Esophagus muscularis mucosa (tissue), 4 donors: ENCODE results near the gene RAMP3. TPM values are rescaled to one million over a fixed set of nuclear protein-coding genes. Genes with fewer than 3 reads are reported as not detected.

Source experiments
- DNase-seq: peaks from one replicate; pipeline ENCODE4 v3.0.0-alpha.2; 2017; ENCODE audit errors: extremely low spot score
- H3K27ac ChIP-seq, 4 donors: fragments of 200-600 bp; sonication (generic); replicated peaks in 1 of 4; 1 replicate in 3 of 4; 2 replicates in 1 of 4; pipeline ENCODE4 v1.5.1; 2016 to 2019; ENCODE audit warnings: mild to moderate bottlenecking in 1 of 4
- H3K27me3 ChIP-seq, 4 donors: fragments of 200-600 bp; sonication (generic); one replicate each; pipeline versions ENCODE4 v1.5.1 to v1.6.0; 2016 to 2019
- H3K36me3 ChIP-seq, 4 donors: fragments of 200-600 bp; sonication (generic); one replicate each; pipeline ENCODE4 v1.5.1; 2016 to 2019
- H3K4me1 ChIP-seq, 4 donors: fragments of 200-600 bp; sonication (generic); one replicate each; pipeline ENCODE4 v1.5.1; 2016 to 2019
- H3K4me3 ChIP-seq, 4 donors: fragments of 200-600 bp; sonication (generic); 1 replicate in 2 of 4; 2 replicates in 2 of 4; pipeline ENCODE4 v1.5.1; 2016 to 2019; ENCODE audit warnings: mild to moderate bottlenecking in 4 of 4, moderate library complexity in 1 of 4
- H3K9me3 ChIP-seq, 4 donors: fragments of 200-600 bp; sonication (generic); 1 replicate in 3 of 4; 2 replicates in 1 of 4; pipeline ENCODE4 v1.5.1; 2016 to 2019
- EP300 ChIP-seq: sonication (generic); formaldehyde crosslinking; IDR thresholded peaks from one replicate; pipeline ENCODE4 v1.6.1; 2017; ENCODE audit warnings: antibody characterized with exemption
- POLR2A ChIP-seq: fragments of 450-650 bp; IDR thresholded peaks from one replicate; pipeline ENCODE4 v1.6.1; 2017; ENCODE audit warnings: antibody characterized with exemption, moderate library complexity, mild to moderate bottlenecking, low read depth
- POLR2AphosphoS5 ChIP-seq, 2 donors: sonication (generic); formaldehyde crosslinking; IDR thresholded peaks; one replicate each; pipeline ENCODE4 v1.6.1; 2017; ENCODE audit warnings: antibody characterized with exemption in 2 of 2
- WGBS: methylation state at CpG from one replicate; pipeline ENCODE4 v1.1.5; 2018; 5-methylcytosine and 5-hydroxymethylcytosine counted together
- intact Hi-C: fragments of 100-400 bp; cut with DNase I; formaldehyde crosslinking; loops from one replicate; pipeline ENCODE4 v1.15.1; 2023
- total RNA-seq, 4 donors: library from RNA; depleted of rRNA; stranded (reverse); fragments of >200 nt; gene quantifications; one replicate each; pipeline versions ENCODE4 v1.1.0 to v1.2.1, GENCODE V29; 2016
- TF ChIP-seq, protein P1 (sequence below), 3 experiments: fragments of 200-600 bp in 2 of 3; fragments of 450-650 bp in 1 of 3; sonication (generic) in 2 of 3; IDR thresholded peaks; one replicate each; pipeline ENCODE4 v1.5.1; 2017 to 2019; ENCODE audit warnings: antibody characterized with exemption in 3 of 3, mild to moderate bottlenecking in 2 of 3, moderate library complexity in 1 of 3

Gene RAMP3
- total RNA-seq, 4 donors from 2014 or later, result 30.7 to 112 (median 77.2) TPM

DNA sequence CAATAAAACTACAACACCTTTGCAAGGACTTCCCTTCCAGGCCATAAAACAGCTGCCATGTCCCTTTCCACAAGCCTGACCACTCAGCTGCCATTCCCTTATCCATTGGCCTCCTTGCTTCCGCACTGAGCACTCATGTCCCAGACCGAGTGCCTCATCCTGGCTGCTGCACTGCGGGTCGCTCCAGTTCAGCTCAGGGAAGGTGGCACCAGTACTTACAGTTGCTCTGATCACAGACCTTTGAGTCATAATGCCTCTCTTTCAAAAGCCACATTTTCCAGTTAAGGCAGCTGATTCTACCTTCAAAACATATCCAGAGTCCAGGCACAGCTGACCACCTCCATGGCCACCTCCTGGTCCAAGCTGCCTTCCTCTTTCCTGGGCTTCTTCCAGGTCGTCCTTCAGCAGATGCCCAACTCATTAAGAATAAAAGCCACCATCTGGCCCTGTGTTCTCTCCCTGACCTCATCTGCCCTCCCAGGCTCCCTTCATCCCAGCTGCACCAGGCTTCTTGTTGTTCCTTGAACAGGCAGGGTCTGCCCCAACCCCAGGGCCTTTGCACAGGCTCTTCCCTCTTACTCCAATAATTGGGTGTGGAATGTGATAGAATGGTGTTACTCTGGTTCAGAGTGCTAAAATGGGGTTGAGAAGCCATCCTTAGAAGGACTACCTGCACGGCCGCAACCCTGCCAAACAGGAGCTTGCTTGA, 64.5 kb downstream of the RAMP3 start:
- TF ChIP-seq EP300, result no peak
- TF ChIP-seq, protein P1, sequence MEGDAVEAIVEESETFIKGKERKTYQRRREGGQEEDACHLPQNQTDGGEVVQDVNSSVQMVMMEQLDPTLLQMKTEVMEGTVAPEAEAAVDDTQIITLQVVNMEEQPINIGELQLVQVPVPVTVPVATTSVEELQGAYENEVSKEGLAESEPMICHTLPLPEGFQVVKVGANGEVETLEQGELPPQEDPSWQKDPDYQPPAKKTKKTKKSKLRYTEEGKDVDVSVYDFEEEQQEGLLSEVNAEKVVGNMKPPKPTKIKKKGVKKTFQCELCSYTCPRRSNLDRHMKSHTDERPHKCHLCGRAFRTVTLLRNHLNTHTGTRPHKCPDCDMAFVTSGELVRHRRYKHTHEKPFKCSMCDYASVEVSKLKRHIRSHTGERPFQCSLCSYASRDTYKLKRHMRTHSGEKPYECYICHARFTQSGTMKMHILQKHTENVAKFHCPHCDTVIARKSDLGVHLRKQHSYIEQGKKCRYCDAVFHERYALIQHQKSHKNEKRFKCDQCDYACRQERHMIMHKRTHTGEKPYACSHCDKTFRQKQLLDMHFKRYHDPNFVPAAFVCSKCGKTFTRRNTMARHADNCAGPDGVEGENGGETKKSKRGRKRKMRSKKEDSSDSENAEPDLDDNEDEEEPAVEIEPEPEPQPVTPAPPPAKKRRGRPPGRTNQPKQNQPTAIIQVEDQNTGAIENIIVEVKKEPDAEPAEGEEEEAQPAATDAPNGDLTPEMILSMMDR (IDR thresholded peaks at IDR 0.05), result no peak
- TF ChIP-seq POLR2A, result no peak
- intact Hi-C loops, result no loop called here
- WGBS, result 90% methylated on average over 7 of the region's 7 CpGs

DNA sequence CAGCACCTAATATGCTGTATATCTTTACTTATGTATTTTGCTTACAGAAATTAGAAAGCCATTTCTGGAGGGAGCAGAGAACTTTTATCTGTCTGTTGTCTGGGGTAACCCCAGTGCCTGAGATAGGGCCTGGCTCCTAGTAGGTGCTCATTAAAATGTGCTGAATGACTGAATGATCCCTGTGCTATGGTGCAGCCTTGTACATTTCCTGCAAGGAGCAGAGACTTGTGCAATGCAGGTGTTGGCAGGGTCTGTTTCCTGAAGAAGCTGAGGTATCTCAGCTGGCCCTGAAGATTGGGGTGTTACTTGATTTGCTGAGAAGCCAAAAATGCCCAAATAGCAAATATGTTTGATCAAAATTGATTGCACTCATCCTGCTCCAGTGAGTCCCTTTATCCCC, 65.5 kb downstream of the RAMP3 start:
- H3K4me3 ChIP-seq, result no peak overlapping the region
- no peak for DNase-seq
- H3K27ac ChIP-seq, result no peak overlapping the region
- no peaks in the 10 kb centered on the region for H3K4me1 ChIP-seq
- H3K9me3 ChIP-seq, result no peaks in the 10 kb centered on the region
- intact Hi-C loops, result no loop called here
- TF ChIP-seq POLR2AphosphoS5 (IDR thresholded peaks at IDR 0.05) (no peak), EP300 (no peak), POLR2A (no peak)
- TF ChIP-seq, protein P1 (IDR thresholded peaks at IDR 0.05), result no peak
- peaks cover 0 to 23% (median 0%) of the 10 kb centered on the region in 4 donors for H3K27me3 ChIP-seq
- no peaks in the 10 kb centered on the region for H3K36me3 ChIP-seq

More for the DNA sequence above, 64.5 kb downstream of the RAMP3 start:
- no peaks in the 10 kb centered on the region for H3K36me3 ChIP-seq
- H3K4me1 ChIP-seq, result no peaks in the 10 kb centered on the region
- no peaks in the 10 kb centered on the region for H3K9me3 ChIP-seq
- peaks cover 0 to 33% (median 0%) of the 10 kb centered on the region in 4 donors for H3K27me3 ChIP-seq
- no peak for DNase-seq
- no peak overlapping the region for H3K27ac ChIP-seq
- no peak overlapping the region for H3K4me3 ChIP-seq

DNA sequence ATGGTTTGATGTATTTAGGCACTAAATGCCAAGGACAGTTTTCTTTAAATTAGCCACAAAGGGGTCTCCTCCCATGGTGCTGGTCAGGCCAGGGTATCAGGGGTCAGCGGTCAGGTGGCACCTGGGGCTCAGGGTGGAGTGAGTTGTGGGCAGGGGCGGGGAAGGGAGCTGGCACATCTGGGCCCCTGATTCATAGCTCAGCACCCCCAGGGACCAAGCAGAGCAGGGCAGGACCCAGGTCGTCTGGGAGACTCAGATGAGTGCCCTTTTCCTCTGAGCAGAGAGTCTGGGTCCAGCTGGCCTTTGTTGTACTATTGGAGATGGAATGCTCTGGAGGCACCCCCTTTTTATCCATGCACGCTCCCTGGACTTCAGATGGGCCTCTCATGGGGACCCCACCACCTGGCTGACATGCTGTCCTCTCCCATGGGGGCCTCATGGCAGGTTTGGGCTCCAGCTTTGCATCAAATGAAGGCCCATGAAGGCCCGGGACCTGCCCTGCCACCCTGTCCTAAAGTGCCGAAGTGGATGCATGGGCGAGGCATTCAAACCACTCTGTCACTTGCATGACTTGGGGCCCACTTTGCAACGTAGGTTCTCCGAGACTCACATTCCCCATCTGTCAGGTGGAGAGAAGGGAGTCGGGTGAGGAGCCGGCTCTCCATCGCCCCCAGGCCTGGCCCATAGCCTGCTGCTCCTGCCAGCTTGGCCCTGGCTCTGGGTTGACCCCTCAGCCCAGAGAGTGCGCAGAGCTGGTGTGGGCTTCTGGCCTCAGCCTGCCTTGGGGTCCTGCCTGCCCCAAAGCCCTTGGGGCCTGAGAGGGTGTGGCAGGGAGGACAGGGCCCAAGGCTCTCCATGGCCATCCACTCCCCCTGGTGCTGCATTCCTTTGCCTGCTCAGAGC, 66.4 kb downstream of the RAMP3 start:
- peak; percentile 84 for DNase-seq
- H3K9me3 ChIP-seq, result no peaks in the 10 kb centered on the region
- H3K36me3 ChIP-seq, result no peaks in the 10 kb centered on the region
- H3K27ac ChIP-seq, result no peak overlapping the region
- peaks cover 0 to 20% (median 0%) of the 10 kb centered on the region in 4 donors for H3K27me3 ChIP-seq
- 86% methylated on average over 8 of the region's 13 CpGs for WGBS
- peaks cover 0 to 6% (median 1%) of the 10 kb centered on the region in 4 donors for H3K4me1 ChIP-seq
- no peak overlapping the region for H3K4me3 ChIP-seq
- TF ChIP-seq POLR2AphosphoS5 (IDR thresholded peaks at IDR 0.05), result no peak
- TF ChIP-seq EP300, result no peak
- TF ChIP-seq, protein P1 (IDR thresholded peaks at IDR 0.05), result no peak
- TF ChIP-seq POLR2A, result no peak
- intact Hi-C loops, result no loop called here

DNA sequence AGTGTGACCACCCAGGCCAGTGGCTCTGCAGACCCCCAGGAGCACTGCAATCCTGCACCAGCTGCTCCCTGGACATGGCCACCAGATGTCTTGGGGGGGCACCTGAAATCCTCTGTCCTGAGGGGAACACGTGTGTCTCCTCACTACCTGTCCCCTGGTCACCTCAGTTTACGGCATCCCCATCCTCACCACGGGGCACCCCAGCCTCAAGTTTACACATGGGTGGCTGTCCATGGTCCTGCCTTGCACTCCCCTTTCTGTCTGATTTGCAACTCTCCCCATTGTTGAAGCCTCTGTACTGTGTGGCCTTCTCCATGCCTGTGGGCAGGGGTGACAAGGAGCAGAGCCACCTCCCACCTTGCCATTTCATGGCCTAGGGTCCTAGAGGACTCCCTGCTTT, 67.2 kb downstream of the RAMP3 start:
- TF ChIP-seq POLR2A (no peak), EP300 (no peak), POLR2AphosphoS5 (IDR thresholded peaks at IDR 0.05) (no peak)
- TF ChIP-seq, protein P1 (IDR thresholded peaks at IDR 0.05), result no peak
- Histone ChIP-seq H3K4me3 (no peak overlapping the region), H3K27ac (no peak overlapping the region), H3K36me3 (no peaks in the 10 kb centered on the region), H3K9me3 (no peaks in the 10 kb centered on the region), H3K27me3 (peaks cover 0 to 12% (median 0%) of the 10 kb centered on the region in 4 donors), H3K4me1 (peaks cover 0 to 9% (median 6%) of the 10 kb centered on the region in 4 donors)
- DNase-seq, result no peak
- WGBS, result 10% methylated on average over 2 of the region's 3 CpGs
- intact Hi-C loops, result no loop called here
